ENCODE results near the gene DECR2.
"Not testable (repeated sequence)": the region's sequence is repeated elsewhere in the genome, so short reads cannot be mapped to it uniquely, and the experiment has no call there.

DECR2 gene

GRCh38 chr16:405548-406506 is 4.1 kb downstream of the DECR2 start:
- DNase-seq: no peak

- DNase-seq: no peak
Measured at GRCh38 chr16:407253-407652, 5.6 kb downstream of the DECR2 start.

- no peak for DNase-seq
Measured at GRCh38 chr16:410516-411178, 9.0 kb downstream of the DECR2 start.

- DNase-seq: no peak
Measured at GRCh38 chr16:411576-412265, 10.0 kb downstream of the DECR2 start.

GRCh38 chr16:414395-415169 is 12.9 kb downstream of the DECR2 start:
- no peak for DNase-seq

- DNase-seq: not testable (repeated sequence)
Measured at GRCh38 chr16:415170-415498, 13.4 kb downstream of the DECR2 start.

GRCh38 chr16:422179-422578 is 20.5 kb downstream of the DECR2 start:
- DNase-seq: not testable (repeated sequence)

- DNase-seq: no peak
Measured at GRCh38 chr16:424033-424622, 22.4 kb downstream of the DECR2 start.

GRCh38 chr16:424623-425081 is 23.0 kb downstream of the DECR2 start:
- DNase-seq: peak; percentile 45

GRCh38 chr16:425082-425718 is 23.5 kb downstream of the DECR2 start, which contains the start of gene RAB11FIP3:
Gene RAB11FIP3, plus strand, starts transcription at chr16:425649. Its CDS starts 358 bp downstream, at chr16:426007.
- peak; percentile 91 for DNase-seq

- no peak for DNase-seq
Measured at GRCh38 chr16:425740-426114, 24.0 kb downstream of the DECR2 start.

GRCh38 chr16:426115-426905 is 24.6 kb downstream of the DECR2 start:
- DNase-seq: peak; percentile 33

- no peak for DNase-seq
Measured at GRCh38 chr16:426906-427249, 25.2 kb downstream of the DECR2 start.

- no peak for DNase-seq
Measured at GRCh38 chr16:427250-427649, 25.6 kb downstream of the DECR2 start.

- no peak for DNase-seq
Measured at GRCh38 chr16:430904-431303, 29.2 kb downstream of the DECR2 start.

- DNase-seq: no peak
Measured at GRCh38 chr16:440627-441026, 38.9 kb downstream of the DECR2 start.

- DNase-seq: no peak
Measured at GRCh38 chr16:441447-441846, 39.8 kb downstream of the DECR2 start.

GRCh38 chr16:442976-443375 is 41.3 kb downstream of the DECR2 start:
- no peak for DNase-seq

- no peak for DNase-seq
Measured at GRCh38 chr16:444027-444426, 42.3 kb downstream of the DECR2 start.

GRCh38 chr16:445566-445965 is 43.9 kb downstream of the DECR2 start:
- no peak for DNase-seq

GRCh38 chr16:450385-450784 is 48.7 kb downstream of the DECR2 start:
- no peak for DNase-seq

Data from RPMI8226 (cell line).